HEK293 (cell line): ENCODE data around the gene TMSB4X.

Source experiments
- CTCF ChIA-PET: fragments of 350-600 bp; formaldehyde crosslinking; extraction: SDS; loops from one replicate; lab custom pipeline; 2021; ENCODE audit warnings: antibody characterized with exemption; lab: Yijun Ruan, JAX
- POLR2A ChIA-PET: fragments of 300-600 bp; formaldehyde crosslinking; extraction: SDS; loops from one replicate; lab custom pipeline; 2020; ENCODE audit warnings: antibody characterized with exemption, inconsistent platforms; lab: Yijun Ruan, JAX
- H3K27ac ChIP-seq: fragments of 200-500 bp; sonication (Bioruptor generic); 2 replicates; pipeline ENCODE4 v1.5.1; 2014; ENCODE audit warnings: low read depth, low read length, control low read depth, inconsistent platforms; ENCODE audit errors: extremely low read depth
- H3K36me3 ChIP-seq, 2 experiments: fragments of 200-500 bp in 1 of 2; sonication (Bioruptor generic) in 1 of 2; 1 replicate in 1 of 2; 2 replicates in 1 of 2; pipeline ENCODE4 v1.5.1; 2014 to 2017; ENCODE audit warnings: inconsistent platforms in 2 of 2, low read length in 2 of 2; ENCODE audit not compliant: control insufficient read depth in 2 of 2, insufficient read depth in 1 of 2
- H3K4me1 ChIP-seq: fragments of 200-500 bp; sonication (Bioruptor generic); 2 replicates; pipeline ENCODE4 v1.5.1; 2014; ENCODE audit warnings: mild to moderate bottlenecking, low read length, inconsistent platforms; ENCODE audit not compliant: control insufficient read depth, insufficient read depth
- H3K4me3 ChIP-seq: 2 replicates; pipeline ENCODE4 v1.5.1; 2011; ENCODE audit warnings: low read depth, mild to moderate bottlenecking, control low read depth, low read length, moderate library complexity
- H3K9me3 ChIP-seq: fragments of 200-500 bp; sonication (Bioruptor generic); 2 replicates; pipeline ENCODE4 v1.5.1; 2014; ENCODE audit warnings: low read depth, low read length, inconsistent platforms; ENCODE audit not compliant: control insufficient read depth, insufficient read depth
- ATF2 ChIP-seq: fragments of 450-650 bp; formaldehyde crosslinking; IDR thresholded peaks from 2 replicates; pipeline ENCODE4 v1.5.1; 2016; ENCODE audit warnings: missing biosample characterization, missing genetic modification characterization, low read depth
- BCL11A ChIP-seq: fragments of 450-650 bp; formaldehyde crosslinking; IDR thresholded peaks from 2 replicates; pipeline ENCODE4 v1.5.1; 2016; ENCODE audit warnings: low read depth, missing biosample characterization, missing genetic modification characterization
- KLF7 ChIP-seq: fragments of 450-650 bp; formaldehyde crosslinking; IDR thresholded peaks from 2 replicates; pipeline ENCODE4 v1.5.1; 2016; ENCODE audit warnings: missing biosample characterization, missing genetic modification characterization, borderline replicate concordance
- OSR2 ChIP-seq: fragments of 450-650 bp; formaldehyde crosslinking; IDR thresholded peaks from 2 replicates; pipeline ENCODE4 v1.5.1; 2016; ENCODE audit warnings: missing biosample characterization, missing genetic modification characterization
- RBAK ChIP-seq: fragments of 450-650 bp; formaldehyde crosslinking; IDR thresholded peaks from 2 replicates; pipeline ENCODE4 v1.5.1; 2016; ENCODE audit warnings: missing biosample characterization, missing genetic modification characterization
- SP2 ChIP-seq: fragments of 450-650 bp; formaldehyde crosslinking; IDR thresholded peaks from 2 replicates; pipeline ENCODE4 v1.5.1; 2016; ENCODE audit warnings: missing biosample characterization, missing genetic modification characterization
- TCF7L2 ChIP-seq: IDR thresholded peaks from 2 replicates; pipeline ENCODE4 v1.6.1; 2011; ENCODE audit warnings: low read depth, mild to moderate bottlenecking, inconsistent platforms, low read length, moderate library complexity, borderline replicate concordance
- ZBTB49 ChIP-seq: fragments of 450-650 bp; formaldehyde crosslinking; IDR thresholded peaks from 2 replicates; pipeline ENCODE4 v1.5.1; 2016; ENCODE audit warnings: missing biosample characterization, missing genetic modification characterization, low read depth
- ZNF138 ChIP-seq: fragments of 450-650 bp; formaldehyde crosslinking; IDR thresholded peaks from 2 replicates; pipeline ENCODE4 v1.5.1; 2016; ENCODE audit warnings: missing biosample characterization, missing genetic modification characterization, borderline replicate concordance
- ZNF146 ChIP-seq: fragments of 450-650 bp; formaldehyde crosslinking; IDR thresholded peaks from 2 replicates; pipeline ENCODE4 v1.5.1; 2016; ENCODE audit warnings: missing biosample characterization, missing genetic modification characterization
- ZNF175 ChIP-seq: fragments of 450-650 bp; formaldehyde crosslinking; IDR thresholded peaks from 2 replicates; pipeline ENCODE4 v1.5.1; 2016; ENCODE audit warnings: missing biosample characterization, missing genetic modification characterization
- ZNF2 ChIP-seq: fragments of 450-650 bp; formaldehyde crosslinking; IDR thresholded peaks from 2 replicates; pipeline ENCODE4 v1.5.1; 2016; ENCODE audit warnings: missing biosample characterization, missing genetic modification characterization
- ZNF223 ChIP-seq: fragments of 450-650 bp; formaldehyde crosslinking; IDR thresholded peaks from 2 replicates; pipeline ENCODE4 v1.5.1; 2016; ENCODE audit warnings: missing biosample characterization, missing genetic modification characterization
- ZNF311 ChIP-seq: fragments of 450-650 bp; formaldehyde crosslinking; IDR thresholded peaks from 2 replicates; pipeline ENCODE4 v1.5.1; 2017; ENCODE audit warnings: missing biosample characterization, missing genetic modification characterization, borderline replicate concordance
- ZNF350 ChIP-seq: fragments of 450-650 bp; formaldehyde crosslinking; IDR thresholded peaks from 2 replicates; pipeline ENCODE4 v1.5.0; 2017; ENCODE audit warnings: missing biosample characterization, mild to moderate bottlenecking, missing genetic modification characterization
- ZNF404 ChIP-seq: fragments of 450-650 bp; formaldehyde crosslinking; IDR thresholded peaks from 2 replicates; pipeline ENCODE4 v1.5.1; 2017; ENCODE audit warnings: missing biosample characterization, missing genetic modification characterization
- ZNF423 ChIP-seq: fragments of 450-650 bp; formaldehyde crosslinking; IDR thresholded peaks from 2 replicates; pipeline ENCODE4 v1.5.1; 2016; ENCODE audit warnings: missing biosample characterization, missing genetic modification characterization
- ZNF426 ChIP-seq: fragments of 450-650 bp; formaldehyde crosslinking; IDR thresholded peaks from 2 replicates; pipeline ENCODE4 v1.5.1; 2017; ENCODE audit warnings: missing biosample characterization, missing genetic modification characterization, mild to moderate bottlenecking, inconsistent platforms, moderate library complexity
- ZNF521 ChIP-seq: fragments of 450-650 bp; formaldehyde crosslinking; IDR thresholded peaks from 2 replicates; pipeline ENCODE4 v1.5.1; 2017; ENCODE audit warnings: missing biosample characterization, mild to moderate bottlenecking, missing genetic modification characterization
- ZNF544 ChIP-seq: fragments of 450-650 bp; formaldehyde crosslinking; IDR thresholded peaks from 2 replicates; pipeline ENCODE4 v1.5.0; 2017; ENCODE audit warnings: missing biosample characterization, missing genetic modification characterization
- ZNF571 ChIP-seq: fragments of 450-650 bp; formaldehyde crosslinking; IDR thresholded peaks from 2 replicates; pipeline ENCODE4 v1.5.0; 2017; ENCODE audit warnings: missing biosample characterization, missing genetic modification characterization
- ZNF580 ChIP-seq: fragments of 450-650 bp; formaldehyde crosslinking; IDR thresholded peaks from 2 replicates; pipeline ENCODE4 v1.5.1; 2016; ENCODE audit warnings: missing biosample characterization, missing genetic modification characterization
- ZNF621 ChIP-seq: fragments of 450-650 bp; formaldehyde crosslinking; IDR thresholded peaks from 2 replicates; pipeline ENCODE4 v1.5.1; 2017; ENCODE audit warnings: missing biosample characterization, missing genetic modification characterization
- ZNF626 ChIP-seq: fragments of 450-650 bp; sonication (Bioruptor Pico); formaldehyde crosslinking; IDR thresholded peaks from 2 replicates; pipeline ENCODE4 v1.5.1; 2018; ENCODE audit warnings: missing biosample characterization, missing genetic modification characterization, inconsistent platforms
- ZNF629 ChIP-seq: fragments of 450-650 bp; formaldehyde crosslinking; IDR thresholded peaks from 2 replicates; pipeline ENCODE4 v1.5.1; 2017; ENCODE audit warnings: missing biosample characterization, missing genetic modification characterization
- ZNF660 ChIP-seq: fragments of 450-650 bp; IDR thresholded peaks from 2 replicates; pipeline ENCODE4 v1.5.1; 2018; ENCODE audit warnings: missing biosample characterization, mild to moderate bottlenecking, missing genetic modification characterization
- ZNF701 ChIP-seq: fragments of 450-650 bp; formaldehyde crosslinking; IDR thresholded peaks from 2 replicates; pipeline ENCODE4 v1.5.1; 2016; ENCODE audit warnings: missing biosample characterization, missing genetic modification characterization
- ZNF792 ChIP-seq: fragments of 450-650 bp; formaldehyde crosslinking; IDR thresholded peaks from 2 replicates; pipeline ENCODE4 v1.5.1; 2016; ENCODE audit warnings: missing biosample characterization, missing genetic modification characterization
- ZXDB ChIP-seq: fragments of 450-650 bp; formaldehyde crosslinking; IDR thresholded peaks from 2 replicates; pipeline ENCODE4 v1.5.1; 2016; ENCODE audit warnings: missing biosample characterization, missing genetic modification characterization
- TF ChIP-seq, protein P1 (sequence below): fragments of 450-650 bp; formaldehyde crosslinking; IDR thresholded peaks from 2 replicates; pipeline ENCODE4 v1.5.1; 2016; ENCODE audit warnings: missing biosample characterization, missing genetic modification characterization

TMSB4X gene

DNA sequence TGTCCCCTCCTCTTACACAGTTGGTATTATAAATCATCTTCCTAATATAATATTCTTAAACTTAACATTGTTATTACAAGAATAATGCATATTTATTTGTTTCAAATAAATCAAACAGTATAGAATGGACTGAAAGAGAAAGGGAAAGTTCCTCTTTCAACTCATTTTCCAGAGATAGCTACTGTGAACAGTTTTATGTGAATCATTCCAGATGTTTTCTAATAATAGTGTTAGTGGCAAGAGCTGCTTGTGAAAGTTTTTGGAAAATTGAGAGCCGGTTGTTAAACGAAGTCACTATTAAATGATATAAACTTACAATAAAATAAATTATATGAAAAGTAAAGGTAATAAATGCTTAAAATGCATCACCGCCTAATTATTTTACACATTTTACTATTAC is 14.6 kb downstream of the TMSB4X start (continued):
- TF ChIP-seq KLF7 (tag by site-specific recombination) = no peak
- TF ChIP-seq ZNF223 = no peak

DNA sequence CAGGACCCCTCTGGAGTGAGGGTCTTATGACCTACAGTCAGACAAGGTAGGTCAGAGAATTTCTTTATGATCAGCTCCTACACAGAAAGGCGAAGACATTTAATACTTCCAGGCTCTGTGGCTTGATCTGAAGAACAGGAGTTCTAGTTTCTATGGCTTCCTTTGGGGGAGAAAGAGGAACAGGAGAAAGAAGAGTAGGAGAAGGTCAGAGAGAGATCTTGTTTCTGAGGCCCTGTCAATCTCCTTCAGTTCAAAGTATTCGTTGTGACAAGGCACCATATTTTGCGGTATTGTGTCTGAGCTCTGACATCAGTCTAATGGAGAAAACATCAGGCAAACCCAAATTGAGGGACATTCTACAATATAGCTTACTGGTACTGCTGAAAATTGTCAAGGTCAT is 16.7 kb downstream of the TMSB4X start:
- Histone ChIP-seq H3K4me1 (peaks cover 8% of the 10 kb centered on the region), H3K9me3 (no peaks in the 10 kb centered on the region), H3K4me3 (no peak overlapping the region), H3K36me3 (no peaks in the 10 kb centered on the region), H3K27ac (no peak overlapping the region)
- POLR2A ChIA-PET = interaction anchor here (0.6 to 2.0 kb wide), 5 partner anchors 13 to 498 kb away, joined by 3 to 5 read pairs (median 3); no protein-coding TSS in a partner anchor
- TF ChIP-seq ZNF571 (tag by site-specific recombination) (no peak), ZNF701 (tag by site-specific recombination) (no peak), BCL11A (no peak), ZNF626 (tag by site-specific recombination) (no peak), ZNF660 (tag by site-specific recombination) (no peak), ZNF423 (tag by site-specific recombination) (no peak), ZNF580 (tag by site-specific recombination) (no peak), ZNF544 (tag by site-specific recombination) (no peak), ZNF138 (tag by site-specific recombination) (no peak), RBAK (tag by site-specific recombination) (no peak), SP2 (tag by site-specific recombination) (no peak), ZNF792 (tag by site-specific recombination) (no peak), ZBTB49 (tag by site-specific recombination) (no peak), ZNF311 (tag by site-specific recombination) (no peak), ZNF2 (tag by site-specific recombination) (no peak), ZNF175 (no peak), ZNF426 (tag by site-specific recombination) (no peak), TCF7L2 (no peak)
- TF ChIP-seq, protein P1, sequence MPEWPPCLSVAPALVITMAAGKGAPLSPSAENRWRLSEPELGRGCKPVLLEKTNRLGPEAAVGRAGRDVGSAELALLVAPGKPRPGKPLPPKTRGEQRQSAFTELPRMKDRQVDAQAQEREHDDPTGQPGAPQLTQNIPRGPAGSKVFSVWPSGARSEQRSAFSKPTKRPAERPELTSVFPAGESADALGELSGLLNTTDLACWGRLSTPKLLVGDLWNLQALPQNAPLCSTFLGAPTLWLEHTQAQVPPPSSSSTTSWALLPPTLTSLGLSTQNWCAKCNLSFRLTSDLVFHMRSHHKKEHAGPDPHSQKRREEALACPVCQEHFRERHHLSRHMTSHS (tag by site-specific recombination) = no peak
- CTCF ChIA-PET = interaction anchor here (0.6 kb wide), 1 partner anchor 37 kb away, joined by 3 read pairs; no protein-coding TSS in a partner anchor

DNA sequence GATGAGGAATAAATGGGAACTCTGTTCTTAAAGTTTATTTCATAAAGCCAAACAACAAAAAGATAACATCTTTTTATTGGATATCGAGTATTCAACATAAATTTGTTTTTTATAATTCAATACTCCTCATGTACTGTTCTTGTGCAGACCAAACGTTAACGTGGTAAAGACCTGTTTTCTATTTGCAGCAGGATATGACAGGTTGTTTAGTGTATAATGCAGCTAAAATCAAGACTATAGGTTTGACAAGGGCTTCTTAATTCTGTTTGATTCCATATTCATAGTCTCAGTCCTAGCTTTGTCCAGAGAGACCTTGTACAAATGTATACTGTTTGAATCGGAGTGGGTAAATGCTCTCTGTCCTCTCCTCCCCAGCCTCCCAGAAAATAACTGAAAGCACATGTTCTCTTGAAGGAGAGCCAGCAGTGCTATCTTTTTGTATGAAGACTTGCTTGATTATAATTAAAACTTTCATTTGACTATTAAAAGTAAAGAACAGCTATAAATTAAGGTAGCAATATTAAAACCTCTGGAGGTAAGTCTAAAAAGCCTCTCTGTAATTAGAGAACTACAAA is 17.7 kb downstream of the TMSB4X start:
- H3K36me3 ChIP-seq = no peaks in the 10 kb centered on the region
- H3K4me1 ChIP-seq = peaks cover 8% of the 10 kb centered on the region
- no peak overlapping the region for H3K27ac ChIP-seq
- H3K9me3 ChIP-seq = no peaks in the 10 kb centered on the region
- CTCF ChIA-PET = interaction anchor here (0.5 to 1.1 kb wide), 3 partner anchors 46 to 212 kb away, joined by 3 to 7 read pairs (median 3); no protein-coding TSS in a partner anchor
- no peak overlapping the region for H3K4me3 ChIP-seq
- POLR2A ChIA-PET = interaction anchor here (1.3 to 2.0 kb wide), 2 partner anchors 17 to 46 kb away, joined by 5 read pairs; no protein-coding TSS in a partner anchor
- no peak for TF ChIP-seq OSR2
- TF ChIP-seq ZNF629 (tag by site-specific recombination) = no peak
- no peak for TF ChIP-seq ZNF621 (tag by site-specific recombination)
- TF ChIP-seq ZNF626 (tag by site-specific recombination) = no peak
- TF ChIP-seq ZNF350 (tag by site-specific recombination) = no peak
- no peak for TF ChIP-seq ZNF521 (tag by site-specific recombination)
- TF ChIP-seq ZNF404 = no peak
- no peak for TF ChIP-seq ATF2 (tag by site-specific recombination)
- no peak for TF ChIP-seq ZNF146 (tag by site-specific recombination)
- no peak for TF ChIP-seq ZXDB (tag by site-specific recombination)
